ENCODE results near the gene F11. TPM values are rescaled to one million over a fixed set of nuclear protein-coding genes. Genes with fewer than 3 reads are reported as not detected.
A peak's percentile ranks its signal among the peaks of the same experiment; 100 is the strongest.
"Not testable (repeated sequence)": the region's sequence is repeated elsewhere in the genome, so short reads cannot be mapped to it uniquely, and the experiment has no call there.

F11 gene
- total RNA-seq, 1 donor from 2014 or later = 0.53 TPM

DNA sequence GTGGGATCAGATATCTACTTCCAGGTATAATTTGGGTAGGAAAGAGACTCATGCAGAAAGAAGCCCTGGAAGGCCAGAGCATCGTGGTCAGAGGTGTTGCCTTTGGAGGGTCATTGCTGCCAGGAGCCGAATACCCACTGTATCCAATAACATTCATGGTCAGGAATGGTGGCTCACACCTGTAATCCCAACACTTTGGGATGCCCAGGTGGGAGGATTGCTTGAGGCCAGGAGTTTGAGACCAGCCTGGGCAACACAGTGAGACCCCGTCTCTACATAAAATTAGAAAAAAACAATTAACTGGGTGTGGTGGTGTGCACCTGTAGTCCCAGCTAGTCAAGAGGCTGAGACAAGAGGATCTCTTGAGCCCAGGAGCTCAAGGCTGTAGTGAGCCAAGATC, 10.9 kb upstream of the F11 start:
- H3K9me3 Mint-ChIP-seq (ENCODE audit: low read depth) = no peaks in the 10 kb centered on the region
- H3K36me3 Mint-ChIP-seq (ENCODE audit: insufficient read depth) = no peaks in the 10 kb centered on the region
- no peak overlapping the region for H3K27ac Mint-ChIP-seq
- DNase-seq (ENCODE audit: low spot score, unreplicated experiment) = no peak
- TF ChIP-seq, protein P1, sequence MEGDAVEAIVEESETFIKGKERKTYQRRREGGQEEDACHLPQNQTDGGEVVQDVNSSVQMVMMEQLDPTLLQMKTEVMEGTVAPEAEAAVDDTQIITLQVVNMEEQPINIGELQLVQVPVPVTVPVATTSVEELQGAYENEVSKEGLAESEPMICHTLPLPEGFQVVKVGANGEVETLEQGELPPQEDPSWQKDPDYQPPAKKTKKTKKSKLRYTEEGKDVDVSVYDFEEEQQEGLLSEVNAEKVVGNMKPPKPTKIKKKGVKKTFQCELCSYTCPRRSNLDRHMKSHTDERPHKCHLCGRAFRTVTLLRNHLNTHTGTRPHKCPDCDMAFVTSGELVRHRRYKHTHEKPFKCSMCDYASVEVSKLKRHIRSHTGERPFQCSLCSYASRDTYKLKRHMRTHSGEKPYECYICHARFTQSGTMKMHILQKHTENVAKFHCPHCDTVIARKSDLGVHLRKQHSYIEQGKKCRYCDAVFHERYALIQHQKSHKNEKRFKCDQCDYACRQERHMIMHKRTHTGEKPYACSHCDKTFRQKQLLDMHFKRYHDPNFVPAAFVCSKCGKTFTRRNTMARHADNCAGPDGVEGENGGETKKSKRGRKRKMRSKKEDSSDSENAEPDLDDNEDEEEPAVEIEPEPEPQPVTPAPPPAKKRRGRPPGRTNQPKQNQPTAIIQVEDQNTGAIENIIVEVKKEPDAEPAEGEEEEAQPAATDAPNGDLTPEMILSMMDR (IDR thresholded peaks at IDR 0.05; ENCODE audit: unreplicated experiment) = no peak
- H3K27me3 Mint-ChIP-seq = no peaks in the 10 kb centered on the region
- H3K4me3 Mint-ChIP-seq (ENCODE audit: low read depth) = no peak overlapping the region
- peaks cover 8% of the 10 kb centered on the region for H3K4me1 Mint-ChIP-seq (ENCODE audit: low read depth)

DNA sequence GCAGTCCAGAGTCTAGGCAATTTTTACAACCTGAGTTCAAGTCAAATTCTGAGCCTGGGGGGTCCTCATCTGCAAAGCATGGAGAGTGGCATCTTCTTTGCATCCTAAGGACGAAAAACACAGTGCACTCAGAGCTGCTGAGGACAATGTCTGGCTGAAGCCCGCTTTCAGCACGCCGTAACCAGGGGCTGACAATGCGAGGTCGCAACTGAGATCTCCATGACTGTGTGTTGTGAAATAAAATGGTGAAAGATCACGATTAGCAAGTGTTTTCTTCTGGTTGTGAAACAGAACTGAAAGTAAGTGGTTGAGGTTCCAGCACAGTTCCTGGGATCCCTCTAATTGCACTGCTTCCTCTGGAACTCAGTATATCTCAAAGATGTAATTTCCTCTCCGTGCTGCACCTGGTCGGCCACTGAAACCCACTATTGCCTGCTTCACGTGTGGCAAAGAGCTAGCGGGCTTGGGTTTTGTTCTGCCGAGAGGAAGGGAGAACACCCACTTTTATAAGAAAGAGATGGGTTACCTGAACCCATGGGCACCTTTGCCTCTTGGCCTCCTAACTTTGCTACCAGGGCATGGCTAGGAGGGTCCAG, 7.7 kb upstream of the F11 start:
- Mint-ChIP-seq H3K27me3 (no peaks in the 10 kb centered on the region), H3K36me3 (ENCODE audit: insufficient read depth) (no peaks in the 10 kb centered on the region), H3K9me3 (ENCODE audit: low read depth) (no peaks in the 10 kb centered on the region), H3K4me1 (ENCODE audit: low read depth) (peaks cover 11% of the 10 kb centered on the region), H3K4me3 (ENCODE audit: low read depth) (no peak overlapping the region), H3K27ac (no peak overlapping the region)
- DNase-seq (ENCODE audit: low spot score, unreplicated experiment) = no peak
- TF ChIP-seq, protein P1 (IDR thresholded peaks at IDR 0.05; ENCODE audit: unreplicated experiment) = no peak

DNA sequence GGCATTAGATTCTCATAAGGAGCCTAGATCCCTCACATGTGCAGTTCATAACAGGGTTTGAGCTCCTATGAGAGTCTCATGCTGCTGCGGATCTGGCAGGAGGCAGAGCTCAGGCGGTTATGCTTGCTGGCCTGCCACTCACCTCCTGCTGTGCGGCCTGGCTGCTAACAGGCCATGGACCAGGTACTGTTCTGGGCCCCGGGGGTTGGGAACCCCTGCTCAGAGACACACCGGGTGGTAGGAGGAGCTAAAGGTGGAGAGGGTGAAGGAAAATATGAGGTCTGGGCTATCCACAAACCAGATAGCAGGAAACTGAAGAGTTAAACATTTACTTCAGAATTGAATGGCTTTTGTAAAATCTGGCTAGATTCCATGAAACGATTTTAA, 5.9 kb upstream of the F11 start:
- Mint-ChIP-seq H3K27me3 (no peaks in the 10 kb centered on the region), H3K27ac (peak overlapping the region; percentile 93), H3K9me3 (ENCODE audit: low read depth) (no peaks in the 10 kb centered on the region), H3K36me3 (ENCODE audit: insufficient read depth) (no peaks in the 10 kb centered on the region), H3K4me1 (ENCODE audit: low read depth) (peaks cover 13% of the 10 kb centered on the region), H3K4me3 (ENCODE audit: low read depth) (no peak overlapping the region)
- no peak for DNase-seq (ENCODE audit: low spot score, unreplicated experiment)
- TF ChIP-seq, protein P1 (IDR thresholded peaks at IDR 0.05; ENCODE audit: unreplicated experiment) = no peak

DNA sequence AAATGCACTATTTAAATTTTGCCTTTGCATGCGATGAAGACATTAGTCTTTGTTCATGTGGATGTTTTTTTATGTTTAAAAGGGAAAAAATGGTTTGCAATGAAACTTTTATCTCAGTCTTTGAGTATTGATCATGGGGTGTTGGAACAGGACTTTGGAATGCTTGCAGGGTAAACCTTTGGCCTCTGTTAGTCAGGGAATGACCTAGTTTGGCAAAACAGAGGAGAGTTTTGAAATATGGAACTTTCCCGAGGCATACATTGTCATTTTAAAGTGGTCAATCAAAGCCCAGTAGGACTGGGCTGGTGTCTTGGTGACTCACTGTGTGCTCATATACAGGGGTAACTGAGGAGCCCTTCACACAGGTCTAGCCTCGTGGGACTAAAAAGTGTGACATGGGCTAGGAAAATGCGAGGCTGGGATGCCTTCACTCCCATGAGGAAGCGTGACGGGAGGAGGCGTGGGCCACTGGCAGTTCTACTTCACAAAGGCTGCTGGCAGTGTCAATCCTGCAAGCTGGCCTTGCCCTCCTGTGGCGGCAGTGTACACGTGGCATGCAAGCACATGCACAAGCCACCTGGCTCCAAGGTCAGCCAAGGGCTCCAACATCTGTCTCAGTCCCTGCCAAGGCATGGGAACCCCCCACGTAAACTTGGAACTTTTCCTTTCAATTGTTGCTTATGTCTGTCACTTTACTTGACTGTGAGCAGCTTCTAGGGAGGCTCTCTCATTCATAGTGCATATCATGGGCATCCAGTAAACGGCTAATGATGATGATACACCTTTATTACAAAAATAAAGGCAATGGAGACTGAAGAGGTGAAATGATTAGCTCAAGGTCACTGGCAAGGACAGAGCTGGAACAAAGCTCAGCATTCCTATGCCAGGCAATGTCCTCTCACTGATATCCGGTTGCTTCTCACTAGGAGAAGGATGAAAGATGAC, 5.2 kb upstream of the F11 start:
- TF ChIP-seq, protein P1 (IDR thresholded peaks at IDR 0.05; ENCODE audit: unreplicated experiment) = no peak
- H3K9me3 Mint-ChIP-seq (ENCODE audit: low read depth) = no peaks in the 10 kb centered on the region
- peak overlapping the region; percentile 1 for H3K4me3 Mint-ChIP-seq (ENCODE audit: low read depth)
- no peak for DNase-seq (ENCODE audit: low spot score, unreplicated experiment)
- H3K4me1 Mint-ChIP-seq (ENCODE audit: low read depth) = peaks cover 18% of the 10 kb centered on the region
- no peaks in the 10 kb centered on the region for H3K27me3 Mint-ChIP-seq
- H3K27ac Mint-ChIP-seq = peak overlapping the region; percentile 93
- no peaks in the 10 kb centered on the region for H3K36me3 Mint-ChIP-seq (ENCODE audit: insufficient read depth)

DNA sequence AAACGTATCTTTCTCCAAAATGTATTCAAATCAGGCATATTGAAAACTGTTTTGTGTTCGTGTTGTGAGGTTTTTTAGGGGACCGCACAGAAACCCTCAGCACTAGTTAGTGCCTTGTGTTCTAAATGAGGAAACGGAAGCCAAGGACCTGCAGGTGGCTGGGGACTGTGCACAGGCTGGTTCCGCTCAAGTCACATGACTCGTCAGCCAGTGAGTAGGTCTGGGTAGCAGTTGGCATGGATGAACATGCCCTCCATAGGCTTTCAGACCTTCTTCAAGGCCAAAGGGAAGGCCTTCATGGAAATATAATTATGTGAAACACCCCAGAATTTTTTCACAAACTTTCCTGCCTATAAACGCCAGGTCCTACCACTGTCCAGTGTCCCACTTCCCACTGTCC, 1.3 kb upstream of the F11 start:
- TF ChIP-seq, protein P1 (IDR thresholded peaks at IDR 0.05; ENCODE audit: unreplicated experiment) = no peak
- no peaks in the 10 kb centered on the region for H3K27me3 Mint-ChIP-seq
- DNase-seq (ENCODE audit: low spot score, unreplicated experiment) = no peak
- no peaks in the 10 kb centered on the region for H3K36me3 Mint-ChIP-seq (ENCODE audit: insufficient read depth)
- H3K27ac Mint-ChIP-seq = no peak overlapping the region
- no peak overlapping the region for H3K4me3 Mint-ChIP-seq (ENCODE audit: low read depth)
- peaks cover 3% of the 10 kb centered on the region for H3K9me3 Mint-ChIP-seq (ENCODE audit: low read depth)
- peaks cover 31% of the 10 kb centered on the region for H3K4me1 Mint-ChIP-seq (ENCODE audit: low read depth)

DNA sequence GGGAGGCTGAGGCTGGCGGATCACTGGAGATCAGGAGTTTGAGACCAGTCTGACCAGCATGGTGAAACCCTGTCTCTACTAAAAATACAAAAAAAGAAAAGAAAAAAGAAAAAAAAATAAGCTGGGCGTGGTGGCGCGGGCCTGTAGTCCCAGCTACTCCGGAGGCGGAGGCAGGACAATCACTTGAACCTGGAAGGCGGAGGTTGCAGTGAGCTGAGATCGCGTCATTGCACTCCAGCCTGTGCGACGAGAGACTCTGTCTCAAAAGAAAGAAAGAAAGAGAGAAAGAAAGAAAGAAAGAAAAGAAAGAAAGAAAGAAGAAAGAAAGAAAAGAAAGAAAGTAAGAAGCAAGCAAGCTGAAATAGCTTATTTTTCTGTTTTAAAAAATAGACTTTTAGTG, 739 bp upstream of the F11 start:
- H3K27me3 Mint-ChIP-seq; H3K36me3 Mint-ChIP-seq (ENCODE audit: insufficient read depth); H3K9me3 Mint-ChIP-seq (ENCODE audit: low read depth); DNase-seq (ENCODE audit: low spot score, unreplicated experiment); H3K4me3 Mint-ChIP-seq (ENCODE audit: low read depth): not testable (repeated sequence)
- Mint-ChIP-seq H3K4me1 (ENCODE audit: low read depth) (peaks cover 28% of the 10 kb centered on the region), H3K27ac (peak overlapping the region; percentile 27)

All from progenitor cell of endocrine pancreas (in vitro differentiated cells).